HEK293 (cell line): Measurements from ENCODE around the gene HLA-A.

Experiments used
- CTCF ChIA-PET: fragments of 350-600 bp; formaldehyde crosslinking; extraction: SDS; loops from one replicate; lab custom pipeline; 2021; ENCODE audit warnings: antibody characterized with exemption; lab: Yijun Ruan, JAX
- POLR2A ChIA-PET: fragments of 300-600 bp; formaldehyde crosslinking; extraction: SDS; loops from one replicate; lab custom pipeline; 2020; ENCODE audit warnings: antibody characterized with exemption, inconsistent platforms; lab: Yijun Ruan, JAX
- H3K27ac ChIP-seq: fragments of 200-500 bp; sonication (Bioruptor generic); 2 replicates; pipeline ENCODE4 v1.5.1; 2014; ENCODE audit warnings: low read depth, low read length, control low read depth, inconsistent platforms; ENCODE audit errors: extremely low read depth
- H3K36me3 ChIP-seq, 2 experiments: fragments of 200-500 bp in 1 of 2; sonication (Bioruptor generic) in 1 of 2; 1 replicate in 1 of 2; 2 replicates in 1 of 2; pipeline ENCODE4 v1.5.1; 2014 to 2017; ENCODE audit warnings: inconsistent platforms in 2 of 2, low read length in 2 of 2; ENCODE audit not compliant: control insufficient read depth in 2 of 2, insufficient read depth in 1 of 2
- H3K4me1 ChIP-seq: fragments of 200-500 bp; sonication (Bioruptor generic); 2 replicates; pipeline ENCODE4 v1.5.1; 2014; ENCODE audit warnings: mild to moderate bottlenecking, low read length, inconsistent platforms; ENCODE audit not compliant: control insufficient read depth, insufficient read depth
- H3K4me3 ChIP-seq: 2 replicates; pipeline ENCODE4 v1.5.1; 2011; ENCODE audit warnings: low read depth, mild to moderate bottlenecking, control low read depth, low read length, moderate library complexity
- H3K9me3 ChIP-seq: fragments of 200-500 bp; sonication (Bioruptor generic); 2 replicates; pipeline ENCODE4 v1.5.1; 2014; ENCODE audit warnings: low read depth, low read length, inconsistent platforms; ENCODE audit not compliant: control insufficient read depth, insufficient read depth
- CTCF ChIP-seq: fragments of 450-650 bp; formaldehyde crosslinking; IDR thresholded peaks from 2 replicates; pipeline ENCODE4 v1.5.1; 2016; ENCODE audit warnings: missing biosample characterization, missing genetic modification characterization
- HIC1 ChIP-seq: fragments of 450-650 bp; formaldehyde crosslinking; IDR thresholded peaks from 2 replicates; pipeline ENCODE4 v1.5.1; 2016; ENCODE audit warnings: missing biosample characterization, missing genetic modification characterization
- IKZF3 ChIP-seq: fragments of 450-650 bp; IDR thresholded peaks from 2 replicates; pipeline ENCODE4 v1.5.0; 2018; ENCODE audit warnings: missing biosample characterization, mild to moderate bottlenecking, missing genetic modification characterization, moderate library complexity
- PBX3 ChIP-seq: sonication (generic); formaldehyde crosslinking; IDR thresholded peaks from 2 replicates; pipeline ENCODE4 v1.8.1; 2022; ENCODE audit warnings: mild to moderate bottlenecking, moderate library complexity, missing genetic modification reagents
- TCF7L2 ChIP-seq: IDR thresholded peaks from 2 replicates; pipeline ENCODE4 v1.6.1; 2011; ENCODE audit warnings: low read depth, mild to moderate bottlenecking, inconsistent platforms, low read length, moderate library complexity, borderline replicate concordance
- ZBTB49 ChIP-seq: fragments of 450-650 bp; formaldehyde crosslinking; IDR thresholded peaks from 2 replicates; pipeline ENCODE4 v1.5.1; 2016; ENCODE audit warnings: missing biosample characterization, missing genetic modification characterization, low read depth
- ZBTB8A ChIP-seq: fragments of 450-650 bp; formaldehyde crosslinking; IDR thresholded peaks from 2 replicates; pipeline ENCODE4 v1.5.1; 2016; ENCODE audit warnings: missing biosample characterization, missing genetic modification characterization
- ZEB2 ChIP-seq: fragments of 450-650 bp; formaldehyde crosslinking; IDR thresholded peaks from 2 replicates; pipeline ENCODE4 v1.5.1; 2016; ENCODE audit warnings: missing biosample characterization, missing genetic modification characterization
- ZNF214 ChIP-seq: fragments of 450-650 bp; formaldehyde crosslinking; IDR thresholded peaks from 2 replicates; pipeline ENCODE4 v1.5.1; 2017; ENCODE audit warnings: missing biosample characterization, mild to moderate bottlenecking, missing genetic modification characterization, borderline replicate concordance
- ZNF223 ChIP-seq: fragments of 450-650 bp; formaldehyde crosslinking; IDR thresholded peaks from 2 replicates; pipeline ENCODE4 v1.5.1; 2016; ENCODE audit warnings: missing biosample characterization, missing genetic modification characterization
- ZNF23 ChIP-seq: fragments of 450-650 bp; formaldehyde crosslinking; IDR thresholded peaks from 2 replicates; pipeline ENCODE4 v1.5.1; 2016; ENCODE audit warnings: missing biosample characterization, missing genetic modification characterization, borderline replicate concordance
- ZNF280C ChIP-seq: fragments of 450-650 bp; formaldehyde crosslinking; IDR thresholded peaks from 2 replicates; pipeline ENCODE4 v1.5.1; 2016; ENCODE audit warnings: missing biosample characterization, missing genetic modification characterization
- ZNF37A ChIP-seq: fragments of 450-650 bp; IDR thresholded peaks from 2 replicates; pipeline ENCODE4 v1.5.1; 2018; ENCODE audit warnings: missing biosample characterization, missing genetic modification characterization
- ZNF416 ChIP-seq: fragments of 450-650 bp; formaldehyde crosslinking; IDR thresholded peaks from 2 replicates; pipeline ENCODE4 v1.5.1; 2016; ENCODE audit warnings: missing biosample characterization, missing genetic modification characterization
- ZNF571 ChIP-seq: fragments of 450-650 bp; formaldehyde crosslinking; IDR thresholded peaks from 2 replicates; pipeline ENCODE4 v1.5.0; 2017; ENCODE audit warnings: missing biosample characterization, missing genetic modification characterization
- ZNF580 ChIP-seq: fragments of 450-650 bp; formaldehyde crosslinking; IDR thresholded peaks from 2 replicates; pipeline ENCODE4 v1.5.1; 2016; ENCODE audit warnings: missing biosample characterization, missing genetic modification characterization
- ZNF623 ChIP-seq: fragments of 450-650 bp; formaldehyde crosslinking; IDR thresholded peaks from 2 replicates; pipeline ENCODE4 v1.5.1; 2016; ENCODE audit warnings: missing biosample characterization, missing genetic modification characterization
- ZNF639 ChIP-seq: fragments of 450-650 bp; formaldehyde crosslinking; IDR thresholded peaks from 2 replicates; pipeline ENCODE4 v1.5.1; 2016; ENCODE audit warnings: missing biosample characterization, missing genetic modification characterization
- ZNF692 ChIP-seq: fragments of 450-650 bp; formaldehyde crosslinking; IDR thresholded peaks from 2 replicates; pipeline ENCODE4 v1.5.1; 2016; ENCODE audit warnings: missing biosample characterization, missing genetic modification characterization

HLA-A gene

GRCh38 chr6:29965563-29965872 is 23.2 kb downstream of the HLA-A start:
- Histone ChIP-seq H3K4me1 (peaks cover 30% of the 10 kb centered on the region), H3K36me3 (no peaks in the 10 kb centered on the region), H3K9me3 (no peaks in the 10 kb centered on the region), H3K27ac (peak overlapping the region; percentile 59), H3K4me3 (no peak overlapping the region)
- CTCF ChIA-PET: interaction anchor here (0.6 to 2.3 kb wide), 3 partner anchors 10 to 68 kb away, joined by 3 to 6 read pairs (median 4); no protein-coding TSS in a partner anchor
- POLR2A ChIA-PET: interaction anchor here (1.1 to 1.3 kb wide), 2 partner anchors 11 to 337 kb away, joined by 3 to 7 read pairs; no protein-coding TSS in a partner anchor
- TF ChIP-seq CTCF (tag by site-specific recombination) (0 out of 2 replicates have a peak, but pooled peaks have one; percentile 28), IKZF3 (tag by site-specific recombination) (no peak)

GRCh38 chr6:29965873-29966601 is 23.7 kb downstream of the HLA-A start:
- peaks cover 30% of the 10 kb centered on the region for H3K4me1 ChIP-seq
- H3K36me3 ChIP-seq: no peaks in the 10 kb centered on the region
- POLR2A ChIA-PET: interaction anchor here (1.3 kb wide), 1 partner anchor 10 kb away, joined by 7 read pairs; no protein-coding TSS in a partner anchor
- CTCF ChIA-PET: interaction anchor here (0.7 to 2.3 kb wide), 3 partner anchors 11 to 209 kb away, joined by 3 to 8 read pairs (median 6); no protein-coding TSS in a partner anchor
- no peak overlapping the region for H3K4me3 ChIP-seq
- peak overlapping the region; percentile 64 for H3K27ac ChIP-seq
- no peaks in the 10 kb centered on the region for H3K9me3 ChIP-seq
- no peak for TF ChIP-seq ZNF416 (tag by site-specific recombination)
- TF ChIP-seq TCF7L2: peak; percentile 93
- TF ChIP-seq ZNF639: 0 out of 2 replicates have a peak, but pooled peaks have one; percentile 34
- no peak for TF ChIP-seq ZNF223 (tag by site-specific recombination)
- TF ChIP-seq ZNF692 (tag by site-specific recombination): peak; percentile 57
- TF ChIP-seq ZNF580: no peak; the same call in 1 of the 2 replicates
- no peak for TF ChIP-seq ZNF280C (tag by site-specific recombination)
- no peak for TF ChIP-seq ZNF571 (tag by site-specific recombination)
- peak; percentile 80 for TF ChIP-seq ZBTB8A (tag by site-specific recombination)
- 0 out of 2 replicates have a peak, but pooled peaks have one; percentile 37 for TF ChIP-seq HIC1 (tag by site-specific recombination)
- TF ChIP-seq ZNF37A (tag by site-specific recombination): no peak
- no peak for TF ChIP-seq ZNF623 (tag by site-specific recombination)
- no peak for TF ChIP-seq PBX3 (CRISPR knock-in tag)
- TF ChIP-seq ZNF23: no peak
- TF ChIP-seq ZEB2 (tag by site-specific recombination): peak; percentile 59
- TF ChIP-seq ZBTB49: no peak
- TF ChIP-seq ZNF214 (tag by site-specific recombination): no peak; the same call in 1 of the 2 replicates
